ENCODE results near the gene SEMA6B.

The SEMA6B gene

DNA sequence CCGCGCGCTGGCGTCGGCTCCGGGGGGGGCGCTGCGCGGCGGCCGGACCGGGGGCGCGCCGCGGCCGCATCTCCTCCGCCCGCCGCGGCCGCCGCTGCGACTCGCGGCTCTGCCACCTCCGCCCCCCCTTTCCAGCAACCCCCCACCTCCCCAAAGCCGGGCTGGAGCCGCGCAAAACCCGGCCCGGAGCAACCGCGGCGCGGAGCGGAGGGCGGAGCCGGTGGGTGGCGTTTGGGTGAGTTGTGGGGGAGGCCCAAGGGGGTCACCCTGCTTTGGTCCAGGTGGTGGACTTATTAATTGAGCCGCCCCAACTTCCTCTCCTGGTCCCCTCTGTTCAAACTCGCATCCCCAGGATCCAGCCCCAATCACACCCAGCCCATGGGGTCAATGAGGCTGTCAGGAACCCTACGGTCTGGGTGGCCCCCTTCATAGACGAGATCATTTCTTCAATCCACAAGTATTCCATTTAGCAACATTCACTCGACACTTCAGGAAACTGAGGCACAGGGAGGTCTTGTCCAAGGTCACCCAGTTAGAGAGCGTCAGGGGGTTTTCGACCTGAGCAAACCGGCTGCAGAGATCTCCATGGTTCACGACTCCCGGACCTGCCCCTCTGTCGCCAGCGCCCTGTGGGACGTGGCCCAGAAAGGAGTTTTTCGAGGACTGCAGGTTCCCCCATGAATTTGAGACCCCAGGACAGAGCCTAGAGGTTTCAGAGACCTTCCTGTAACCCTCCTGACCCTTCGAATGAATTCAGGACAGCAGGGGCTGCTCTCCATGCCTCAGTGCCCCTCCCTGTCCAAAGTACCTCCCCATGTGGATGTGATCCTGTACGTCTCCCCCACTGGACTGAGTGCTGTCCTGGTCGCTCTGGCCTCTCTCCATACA is 22.4 kb upstream of the SEMA6B start:
- Mint-ChIP-seq H3K36me3 (ENCODE audit: low read depth) (no peaks in the 10 kb centered on the region), H3K27me3 (ENCODE audit: low read depth) (peaks cover 30% of the 10 kb centered on the region), H3K27ac (peak overlapping the region; percentile 16 to 68 (median 36)), H3K4me3 (peak overlapping the region; percentile 80 to 95 (median 88)), H3K9me3 (no peaks in the 10 kb centered on the region), H3K4me1 (peaks cover 21% of the 10 kb centered on the region)
- TF ChIP-seq, protein P1, sequence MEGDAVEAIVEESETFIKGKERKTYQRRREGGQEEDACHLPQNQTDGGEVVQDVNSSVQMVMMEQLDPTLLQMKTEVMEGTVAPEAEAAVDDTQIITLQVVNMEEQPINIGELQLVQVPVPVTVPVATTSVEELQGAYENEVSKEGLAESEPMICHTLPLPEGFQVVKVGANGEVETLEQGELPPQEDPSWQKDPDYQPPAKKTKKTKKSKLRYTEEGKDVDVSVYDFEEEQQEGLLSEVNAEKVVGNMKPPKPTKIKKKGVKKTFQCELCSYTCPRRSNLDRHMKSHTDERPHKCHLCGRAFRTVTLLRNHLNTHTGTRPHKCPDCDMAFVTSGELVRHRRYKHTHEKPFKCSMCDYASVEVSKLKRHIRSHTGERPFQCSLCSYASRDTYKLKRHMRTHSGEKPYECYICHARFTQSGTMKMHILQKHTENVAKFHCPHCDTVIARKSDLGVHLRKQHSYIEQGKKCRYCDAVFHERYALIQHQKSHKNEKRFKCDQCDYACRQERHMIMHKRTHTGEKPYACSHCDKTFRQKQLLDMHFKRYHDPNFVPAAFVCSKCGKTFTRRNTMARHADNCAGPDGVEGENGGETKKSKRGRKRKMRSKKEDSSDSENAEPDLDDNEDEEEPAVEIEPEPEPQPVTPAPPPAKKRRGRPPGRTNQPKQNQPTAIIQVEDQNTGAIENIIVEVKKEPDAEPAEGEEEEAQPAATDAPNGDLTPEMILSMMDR (IDR thresholded peaks at IDR 0.05; ENCODE audit: unreplicated experiment in 3 of 3), result no peak

DNA sequence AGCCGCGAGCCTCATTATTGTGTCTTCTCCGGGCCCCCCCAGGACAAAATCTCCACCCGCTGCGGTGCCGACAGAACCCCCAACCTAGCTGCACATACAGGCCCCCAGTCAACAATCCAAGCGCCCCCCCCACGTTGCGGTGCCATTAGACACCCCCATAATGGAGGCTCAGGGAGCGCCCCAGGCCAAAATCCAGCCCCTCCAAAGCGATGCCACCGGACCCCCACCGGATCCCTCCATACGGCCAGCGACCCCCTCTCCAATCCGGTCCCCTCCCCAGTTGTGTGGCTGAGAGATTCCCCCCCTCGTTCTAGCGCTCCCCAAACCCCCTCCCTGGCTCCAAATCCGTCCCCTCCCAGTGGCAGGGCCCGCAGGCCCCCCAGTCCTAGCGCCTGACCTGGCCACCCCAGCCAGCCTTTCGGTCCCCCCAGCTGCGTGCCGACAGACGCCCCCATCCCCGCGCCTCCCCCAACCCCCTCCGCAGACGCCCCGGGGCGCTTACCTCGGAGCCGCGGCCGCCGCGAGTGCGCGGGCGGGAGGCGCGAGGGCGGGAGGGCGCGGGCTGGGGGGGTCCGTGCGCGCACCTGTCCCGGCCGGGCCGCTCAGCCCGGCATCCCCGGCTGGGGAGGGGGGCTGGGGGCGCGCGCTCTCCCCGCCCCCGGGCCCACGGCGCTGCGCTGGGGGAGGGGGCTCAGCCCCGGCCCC is 21.6 kb upstream of the SEMA6B start:
- Mint-ChIP-seq H3K4me1 (peaks cover 27% of the 10 kb centered on the region), H3K9me3 (no peaks in the 10 kb centered on the region), H3K27ac (no peak overlapping the region), H3K4me3 (peak overlapping the region; percentile 86 to 90 (median 88)), H3K27me3 (ENCODE audit: low read depth) (peaks cover 29% of the 10 kb centered on the region), H3K36me3 (ENCODE audit: low read depth) (no peaks in the 10 kb centered on the region)
- TF ChIP-seq, protein P1 (IDR thresholded peaks at IDR 0.05; ENCODE audit: unreplicated experiment in 3 of 3), result no peak

DNA sequence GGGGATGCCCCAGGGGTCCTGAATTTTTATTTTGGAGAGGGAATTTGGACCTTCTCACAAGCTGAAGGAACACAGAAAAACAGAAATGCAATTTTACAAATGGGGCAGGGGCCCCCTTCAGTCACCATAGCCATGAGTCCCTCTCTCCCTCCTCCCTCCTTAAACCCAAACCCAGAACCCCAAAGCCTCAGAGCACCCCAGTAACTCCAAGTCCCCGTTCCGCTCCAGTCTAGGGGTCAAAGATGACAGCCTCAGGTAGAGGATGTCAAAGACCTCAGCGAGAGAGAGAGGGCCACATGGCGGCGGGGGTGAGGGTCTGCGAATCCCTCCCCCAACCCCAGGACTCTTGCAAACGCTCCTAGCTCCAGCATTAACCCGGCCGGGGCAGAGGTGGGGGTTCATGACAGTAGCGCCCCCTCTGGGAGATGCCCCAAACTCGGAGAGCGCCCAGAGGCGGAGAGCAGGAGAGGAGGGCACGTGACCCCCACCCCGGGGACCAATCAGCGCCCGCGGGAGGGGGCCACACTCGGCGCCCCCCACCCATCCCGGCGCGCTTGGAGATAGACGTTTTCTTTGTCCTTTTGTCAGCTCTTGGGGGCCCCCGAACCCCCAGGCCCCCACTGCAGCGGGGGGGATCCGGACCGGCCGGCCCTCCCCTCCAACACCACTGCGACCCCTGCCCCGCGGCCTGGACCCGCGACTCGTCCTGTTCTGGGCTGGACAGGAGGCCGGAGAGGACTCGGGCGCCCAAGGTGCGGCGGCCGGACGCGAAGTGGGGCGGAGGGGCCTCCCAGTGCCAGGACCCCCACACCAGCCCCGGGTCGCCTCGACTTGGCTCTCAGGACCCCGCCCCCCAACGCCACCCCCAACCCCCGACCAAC is 20.8 kb upstream of the SEMA6B start:
- TF ChIP-seq, protein P1 (IDR thresholded peaks at IDR 0.05; ENCODE audit: unreplicated experiment in 3 of 3), result peak in 2 of 3 experiments; percentile 8 to 14
- peak overlapping the region in 1 of 3 experiments; percentile 41 for H3K27ac Mint-ChIP-seq
- peaks cover 30% of the 10 kb centered on the region for H3K4me1 Mint-ChIP-seq
- no peaks in the 10 kb centered on the region for H3K9me3 Mint-ChIP-seq
- peaks cover 26% of the 10 kb centered on the region for H3K27me3 Mint-ChIP-seq (ENCODE audit: low read depth)
- peak overlapping the region; percentile 82 to 88 (median 83) for H3K4me3 Mint-ChIP-seq
- no peaks in the 10 kb centered on the region for H3K36me3 Mint-ChIP-seq (ENCODE audit: low read depth)

DNA sequence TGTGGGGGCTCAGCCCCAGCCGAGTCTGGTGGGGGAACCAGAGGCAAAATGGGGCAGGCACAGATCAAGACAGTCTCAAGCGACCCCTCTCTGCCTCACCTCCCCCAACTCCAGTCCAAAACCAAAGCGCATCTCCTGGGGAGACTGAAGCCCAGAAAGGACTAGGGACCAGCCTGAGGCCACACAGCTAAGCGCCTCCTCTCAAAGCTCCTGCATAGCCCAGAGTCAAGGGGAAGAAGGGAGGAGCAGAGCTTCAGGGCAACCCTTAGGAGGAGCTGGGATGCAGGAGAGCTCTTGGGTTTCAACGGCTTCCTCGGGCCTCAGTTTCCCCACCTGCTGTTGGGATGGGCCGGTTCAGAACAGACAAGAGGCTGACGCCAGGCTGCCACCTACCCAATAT is 19.9 kb upstream of the SEMA6B start:
- Mint-ChIP-seq H3K27me3 (ENCODE audit: low read depth) (peaks cover 26% of the 10 kb centered on the region), H3K9me3 (no peaks in the 10 kb centered on the region), H3K36me3 (ENCODE audit: low read depth) (no peaks in the 10 kb centered on the region), H3K4me3 (peak overlapping the region; percentile 78 to 83 (median 82)), H3K4me1 (peaks cover 34% of the 10 kb centered on the region), H3K27ac (no peak overlapping the region)
- TF ChIP-seq, protein P1 (IDR thresholded peaks at IDR 0.05; ENCODE audit: unreplicated experiment in 3 of 3), result no peak

DNA sequence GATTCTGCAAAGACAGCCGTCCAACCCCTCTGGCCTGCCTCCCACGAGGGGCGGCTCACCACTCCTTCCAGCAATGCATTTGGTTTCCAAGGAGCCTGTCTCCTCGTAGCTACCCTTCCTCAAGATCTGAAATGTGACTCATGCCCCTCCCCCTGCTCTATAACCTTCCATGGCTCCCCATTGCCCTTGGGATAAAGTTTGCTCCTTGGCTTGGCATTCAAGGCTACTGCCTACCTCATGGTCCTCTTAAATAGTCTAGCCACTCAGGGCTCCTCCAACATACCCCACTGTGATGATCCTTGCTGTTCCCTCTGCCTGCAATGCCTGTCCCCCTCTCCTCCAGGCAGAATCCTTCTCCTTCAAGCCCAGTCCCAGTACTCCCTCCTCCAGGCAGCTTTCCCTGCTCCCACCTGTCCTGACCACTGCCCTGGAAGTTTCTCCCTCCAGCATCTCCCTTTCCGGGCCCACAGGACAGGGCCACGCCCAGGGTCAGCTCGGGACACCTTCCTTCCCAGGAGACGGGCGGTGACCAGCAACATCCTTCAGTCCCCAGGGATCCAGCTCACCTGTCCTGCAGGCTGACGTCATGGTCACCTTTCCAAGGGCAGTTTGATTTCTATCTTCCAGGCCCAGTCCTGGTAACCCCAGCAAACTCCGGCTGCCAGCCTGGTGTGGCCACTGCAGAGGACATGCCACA is 19.2 kb upstream of the SEMA6B start:
- peak overlapping the region; percentile 78 to 83 (median 82) for H3K4me3 Mint-ChIP-seq
- no peaks in the 10 kb centered on the region for H3K36me3 Mint-ChIP-seq (ENCODE audit: low read depth)
- no peaks in the 10 kb centered on the region for H3K9me3 Mint-ChIP-seq
- H3K27me3 Mint-ChIP-seq (ENCODE audit: low read depth), result peaks cover 26% of the 10 kb centered on the region
- H3K4me1 Mint-ChIP-seq, result peaks cover 34% of the 10 kb centered on the region
- TF ChIP-seq, protein P1 (IDR thresholded peaks at IDR 0.05; ENCODE audit: unreplicated experiment in 3 of 3), result no peak
- H3K27ac Mint-ChIP-seq, result peak overlapping the region in 1 of 3 experiments; percentile 51
